CD8-positive, alpha-beta memory T cell (primary cell): ENCODE data around the gene DDX17. TPM values are rescaled to one million over a fixed set of nuclear protein-coding genes. Genes with fewer than 3 reads are reported as not detected.
A peak's percentile ranks its signal among the peaks of the same experiment; 100 is the strongest.

ENCODE experiments used
- CTCF ChIA-PET: fragments of 350-600 bp; sonication (Branson Sonifier 250); formaldehyde crosslinking; loops from one replicate; lab custom pipeline; 2021; ENCODE audit warnings: antibody characterized with exemption; lab: Charles Lee
- POLR2A ChIA-PET: fragments of 350-600 bp; sonication (Branson Sonifier 250); formaldehyde crosslinking; loops from one replicate; lab custom pipeline; 2021; ENCODE audit warnings: antibody characterized with exemption; lab: Charles Lee
- DNase-seq, 5 donors: peaks; one replicate each; pipeline versions ENCODE4 v3.0.0 to v3.0.0-alpha.2; 2020 to 2022; ENCODE audit warnings: mixed read lengths in 1 of 5
- H3K27ac ChIP-seq: one replicate; pipeline ENCODE4 v1.7.0; 2013; ENCODE audit warnings: low read depth, mild to moderate bottlenecking, low read length, moderate library complexity
- H3K27me3 ChIP-seq: 2 replicates; pipeline ENCODE4 v1.7.0; 2013; ENCODE audit warnings: low read length, mild to moderate bottlenecking; ENCODE audit not compliant: insufficient read depth, poor library complexity, severe bottlenecking
- H3K36me3 ChIP-seq: 2 replicates; pipeline ENCODE4 v1.7.0; 2013; ENCODE audit warnings: mild to moderate bottlenecking, low read length, moderate library complexity; ENCODE audit not compliant: insufficient read depth
- H3K4me1 ChIP-seq: 2 replicates; pipeline ENCODE4 v1.7.0; 2013; ENCODE audit warnings: mild to moderate bottlenecking, low read length, moderate library complexity; ENCODE audit not compliant: insufficient read depth
- H3K4me3 ChIP-seq: 2 replicates; pipeline ENCODE4 v1.7.0; 2013; ENCODE audit warnings: mild to moderate bottlenecking, low read length
- H3K9me3 ChIP-seq: 2 replicates; pipeline ENCODE4 v1.7.0; 2013; ENCODE audit warnings: mild to moderate bottlenecking, low read length
- H3K27ac Mint-ChIP-seq, 8 donors: one replicate each; pipeline ENCODE4 v1.8.0; 2020 to 2021; ENCODE audit warnings: mixed read lengths in 8 of 8, mild to moderate bottlenecking in 6 of 8, inconsistent platforms in 3 of 8, moderate library complexity in 3 of 8
- H3K27me3 Mint-ChIP-seq, 2 donors: one replicate each; pipeline ENCODE4 v1.8.0; 2020 to 2021; ENCODE audit warnings: mixed read lengths in 2 of 2, mild to moderate bottlenecking in 1 of 2, moderate library complexity in 1 of 2
- H3K36me3 Mint-ChIP-seq, 3 donors: one replicate each; pipeline ENCODE4 v1.8.0; 2020 to 2021; ENCODE audit warnings: mixed read lengths in 3 of 3, inconsistent platforms in 1 of 3, mild to moderate bottlenecking in 1 of 3
- H3K4me1 Mint-ChIP-seq, 3 donors: one replicate each; pipeline ENCODE4 v1.8.0; 2020 to 2021; ENCODE audit warnings: mixed read lengths in 3 of 3, inconsistent platforms in 1 of 3, mild to moderate bottlenecking in 1 of 3
- H3K4me3 Mint-ChIP-seq, 7 donors: one replicate each; pipeline ENCODE4 v1.8.0; 2020 to 2021; ENCODE audit warnings: mixed read lengths in 7 of 7, mild to moderate bottlenecking in 6 of 7, moderate library complexity in 4 of 7, inconsistent platforms in 2 of 7
- H3K9me3 Mint-ChIP-seq, 5 donors: one replicate each; pipeline ENCODE4 v1.8.0; 2020 to 2022; ENCODE audit warnings: mixed read lengths in 5 of 5, mild to moderate bottlenecking in 3 of 5, moderate library complexity in 2 of 5, inconsistent platforms in 1 of 5
- polyA plus RNA-seq: library from polyadenylated mRNA; unstranded; fragments of 300-500 nt; fragmentation: Illumina TruSeq; gene quantifications from one replicate; pipeline ENCODE4 v1.2.3, GENCODE V29; 2021
- total RNA-seq, 2 experiments: library from RNA; stranded (reverse); gene quantifications; one replicate each; pipeline ENCODE4 v1.2.3, GENCODE V29; 2021

DDX17 gene
- total and polyA plus RNA-seq, 3 experiments from 2014 or later: 41.4 to 369 (median 358) TPM

- peaks cover 5 to 10% (median 7%) of the 10 kb centered on the region in 3 donors for H3K4me1 Mint-ChIP-seq
- POLR2A ChIA-PET: no interaction called here
- peaks cover 0 to 1% (median 0%) of the 10 kb centered on the region in 3 donors for H3K36me3 Mint-ChIP-seq
- no peak for DNase-seq
- H3K27ac Mint-ChIP-seq: no peak overlapping the region
- Histone ChIP-seq H3K9me3 (no peaks in the 10 kb centered on the region), H3K36me3 (no peaks in the 10 kb centered on the region), H3K27ac (no peak overlapping the region), H3K27me3 (peaks cover 16% of the 10 kb centered on the region), H3K4me3 (no peak overlapping the region), H3K4me1 (no peaks in the 10 kb centered on the region)
- peaks cover 0 to 2% (median 0%) of the 10 kb centered on the region in 5 donors for H3K9me3 Mint-ChIP-seq
- no peak overlapping the region for H3K4me3 Mint-ChIP-seq
- CTCF ChIA-PET: no interaction called here
- H3K27me3 Mint-ChIP-seq: peaks cover 22 to 58% of the 10 kb centered on the region in 2 donors
Measured at GRCh38 chr22:38451404-38451803, 54.7 kb downstream of the DDX17 start.

GRCh38 chr22:38450234-38450797 is 55.8 kb downstream of the DDX17 start:
- H3K27ac ChIP-seq: no peak overlapping the region
- H3K36me3 Mint-ChIP-seq: no peaks in the 10 kb centered on the region
- H3K4me1 ChIP-seq: no peaks in the 10 kb centered on the region
- POLR2A ChIA-PET: no interaction called here
- peaks cover 19 to 59% of the 10 kb centered on the region in 2 donors for H3K27me3 Mint-ChIP-seq
- no peaks in the 10 kb centered on the region for H3K9me3 ChIP-seq
- H3K27ac Mint-ChIP-seq: peak overlapping the region in 1 of 8 donors; percentile 91
- no peak for DNase-seq
- peaks cover 0 to 3% (median 0%) of the 10 kb centered on the region in 5 donors for H3K9me3 Mint-ChIP-seq
- H3K4me1 Mint-ChIP-seq: peaks cover 3 to 7% (median 5%) of the 10 kb centered on the region in 3 donors
- H3K4me3 Mint-ChIP-seq: no peak overlapping the region
- CTCF ChIA-PET: no interaction called here
- H3K36me3 ChIP-seq: no peaks in the 10 kb centered on the region
- no peak overlapping the region for H3K4me3 ChIP-seq
- H3K27me3 ChIP-seq: peaks cover 11% of the 10 kb centered on the region

GRCh38 chr22:38449776-38450175 is 56.3 kb downstream of the DDX17 start:
- H3K4me1 Mint-ChIP-seq: peaks cover 3 to 7% (median 5%) of the 10 kb centered on the region in 3 donors
- CTCF ChIA-PET: no interaction called here
- no peak overlapping the region for H3K4me3 Mint-ChIP-seq

GRCh38 chr22:38448945-38449745 is 57.0 kb downstream of the DDX17 start:
- Mint-ChIP-seq H3K4me3 (no peak overlapping the region), H3K9me3 (peaks cover 0 to 1% (median 0%) of the 10 kb centered on the region in 5 donors), H3K36me3 (no peaks in the 10 kb centered on the region), H3K27ac (no peak overlapping the region), H3K27me3 (peaks cover 19 to 62% of the 10 kb centered on the region in 2 donors), H3K4me1 (peaks cover 0 to 2% (median under 1%) of the 10 kb centered on the region in 3 donors)
- Histone ChIP-seq H3K27me3 (peaks cover 11% of the 10 kb centered on the region), H3K9me3 (no peaks in the 10 kb centered on the region), H3K4me1 (no peaks in the 10 kb centered on the region), H3K36me3 (no peaks in the 10 kb centered on the region), H3K27ac (no peak overlapping the region), H3K4me3 (no peak overlapping the region)
- no peak for DNase-seq
- CTCF ChIA-PET: interaction anchor here (1.2 kb wide), 1 partner anchor 14 kb away, joined by 3 read pairs; no protein-coding TSS in a partner anchor
- POLR2A ChIA-PET: no interaction called here

More at GRCh38 chr22:38449776-38450175, 56.3 kb downstream of the DDX17 start:
- H3K9me3 Mint-ChIP-seq: peaks cover 0 to 3% (median 0%) of the 10 kb centered on the region in 5 donors
- Histone ChIP-seq H3K4me3 (no peak overlapping the region), H3K36me3 (no peaks in the 10 kb centered on the region), H3K27ac (no peak overlapping the region), H3K27me3 (peaks cover 11% of the 10 kb centered on the region), H3K9me3 (no peaks in the 10 kb centered on the region), H3K4me1 (no peaks in the 10 kb centered on the region)
- H3K27me3 Mint-ChIP-seq: peaks cover 19 to 63% of the 10 kb centered on the region in 2 donors
- no peaks in the 10 kb centered on the region for H3K36me3 Mint-ChIP-seq
- POLR2A ChIA-PET: no interaction called here
- no peak overlapping the region for H3K27ac Mint-ChIP-seq
- DNase-seq: no peak

GRCh38 chr22:38446018-38446601 is 60.0 kb downstream of the DDX17 start:
- no peaks in the 10 kb centered on the region for H3K9me3 ChIP-seq
- no peak for DNase-seq
- no peaks in the 10 kb centered on the region for H3K27me3 ChIP-seq
- no peak overlapping the region for H3K27ac ChIP-seq
- ChIA-PET CTCF (no interaction called here), POLR2A (interaction anchor here (0.9 kb wide), 1 partner anchor 19 kb away, joined by 3 read pairs; no protein-coding TSS in a partner anchor)
- H3K9me3 Mint-ChIP-seq: peaks cover 0 to 1% (median 0%) of the 10 kb centered on the region in 5 donors
- no peaks in the 10 kb centered on the region for H3K4me1 ChIP-seq
- no peak overlapping the region for H3K4me3 ChIP-seq
- no peaks in the 10 kb centered on the region for H3K4me1 Mint-ChIP-seq
- no peaks in the 10 kb centered on the region for H3K36me3 Mint-ChIP-seq
- H3K4me3 Mint-ChIP-seq: no peak overlapping the region
- H3K27me3 Mint-ChIP-seq: peaks cover 17 to 45% of the 10 kb centered on the region in 2 donors
- no peaks in the 10 kb centered on the region for H3K36me3 ChIP-seq
- H3K27ac Mint-ChIP-seq: no peak overlapping the region

- Mint-ChIP-seq H3K36me3 (no peaks in the 10 kb centered on the region), H3K27ac (no peak overlapping the region), H3K4me3 (no peak overlapping the region), H3K4me1 (no peaks in the 10 kb centered on the region), H3K9me3 (peaks cover 0 to 1% (median 0%) of the 10 kb centered on the region in 5 donors), H3K27me3 (peaks cover 21 to 38% of the 10 kb centered on the region in 2 donors)
- POLR2A ChIA-PET: no interaction called here
- DNase-seq: no peak
- H3K9me3 ChIP-seq: no peaks in the 10 kb centered on the region
- H3K36me3 ChIP-seq: no peaks in the 10 kb centered on the region
- no peaks in the 10 kb centered on the region for H3K27me3 ChIP-seq
- H3K4me1 ChIP-seq: no peaks in the 10 kb centered on the region
- no peak overlapping the region for H3K4me3 ChIP-seq
- CTCF ChIA-PET: no interaction called here
- H3K27ac ChIP-seq: no peak overlapping the region
Measured at GRCh38 chr22:38444783-38445182, 61.3 kb downstream of the DDX17 start.

GRCh38 chr22:38443628-38444521 is 62.2 kb downstream of the DDX17 start:
- CTCF ChIA-PET: no interaction called here
- POLR2A ChIA-PET: no interaction called here

More at GRCh38 chr22:38443628-38444521, 62.2 kb downstream of the DDX17 start:
- no peaks in the 10 kb centered on the region for H3K36me3 ChIP-seq
- H3K4me1 ChIP-seq: no peaks in the 10 kb centered on the region
- H3K27ac Mint-ChIP-seq: peak overlapping the region in 1 of 8 donors; percentile 85
- H3K27me3 Mint-ChIP-seq: peaks cover 21 to 29% of the 10 kb centered on the region in 2 donors
- no peaks in the 10 kb centered on the region for H3K27me3 ChIP-seq
- peaks cover 0 to 1% (median 0%) of the 10 kb centered on the region in 5 donors for H3K9me3 Mint-ChIP-seq
- DNase-seq: no peak
- H3K27ac ChIP-seq: no peak overlapping the region
- no peak overlapping the region for H3K4me3 Mint-ChIP-seq
- no peaks in the 10 kb centered on the region for H3K9me3 ChIP-seq
- H3K4me3 ChIP-seq: no peak overlapping the region
- H3K4me1 Mint-ChIP-seq: no peaks in the 10 kb centered on the region
- no peaks in the 10 kb centered on the region for H3K36me3 Mint-ChIP-seq
